ENCODE data around the gene CHCHD6. TPM values are rescaled to one million over a fixed set of nuclear protein-coding genes. Genes with fewer than 3 reads are reported as not detected.

Gene CHCHD6
- total RNA-seq, 1 donor from 2014 or later = 30.2 TPM

- Mint-ChIP-seq H3K36me3 (ENCODE audit: insufficient read depth) (no peaks in the 10 kb centered on the region), H3K9me3 (ENCODE audit: low read depth) (no peaks in the 10 kb centered on the region), H3K4me3 (ENCODE audit: low read depth) (no peak overlapping the region), H3K4me1 (ENCODE audit: low read depth) (peaks cover 47% of the 10 kb centered on the region), H3K27ac (no peak overlapping the region), H3K27me3 (peaks cover 3% of the 10 kb centered on the region)
- no peak for TF ChIP-seq CTCF (IDR thresholded peaks at IDR 0.05; ENCODE audit: unreplicated experiment)
- DNase-seq (ENCODE audit: low spot score, unreplicated experiment) = no peak
Measured at GRCh38 chr3:126936853-126937425, 232.9 kb downstream of the CHCHD6 start.

- Mint-ChIP-seq H3K27ac (no peak overlapping the region), H3K9me3 (ENCODE audit: low read depth) (no peaks in the 10 kb centered on the region), H3K27me3 (peaks cover 3% of the 10 kb centered on the region), H3K4me3 (ENCODE audit: low read depth) (no peak overlapping the region), H3K4me1 (ENCODE audit: low read depth) (peaks cover 41% of the 10 kb centered on the region), H3K36me3 (ENCODE audit: insufficient read depth) (no peaks in the 10 kb centered on the region)
- no peak for DNase-seq (ENCODE audit: low spot score, unreplicated experiment)
- no peak for TF ChIP-seq CTCF (IDR thresholded peaks at IDR 0.05; ENCODE audit: unreplicated experiment)
Measured at GRCh38 chr3:126937533-126937932, 233.5 kb downstream of the CHCHD6 start.

GRCh38 chr3:126937973-126938372 is 233.9 kb downstream of the CHCHD6 start:
- H3K27me3 Mint-ChIP-seq = peaks cover 3% of the 10 kb centered on the region
- no peak overlapping the region for H3K27ac Mint-ChIP-seq
- no peak overlapping the region for H3K4me3 Mint-ChIP-seq (ENCODE audit: low read depth)
- no peak for DNase-seq (ENCODE audit: low spot score, unreplicated experiment)
- peaks cover 38% of the 10 kb centered on the region for H3K4me1 Mint-ChIP-seq (ENCODE audit: low read depth)
- no peaks in the 10 kb centered on the region for H3K9me3 Mint-ChIP-seq (ENCODE audit: low read depth)
- TF ChIP-seq CTCF (IDR thresholded peaks at IDR 0.05; ENCODE audit: unreplicated experiment) = no peak
- no peaks in the 10 kb centered on the region for H3K36me3 Mint-ChIP-seq (ENCODE audit: insufficient read depth)

GRCh38 chr3:126938520-126939337 is 234.7 kb downstream of the CHCHD6 start:
- Mint-ChIP-seq H3K4me3 (ENCODE audit: low read depth) (no peak overlapping the region), H3K4me1 (ENCODE audit: low read depth) (peaks cover 36% of the 10 kb centered on the region), H3K36me3 (ENCODE audit: insufficient read depth) (no peaks in the 10 kb centered on the region), H3K27me3 (peaks cover 3% of the 10 kb centered on the region), H3K9me3 (ENCODE audit: low read depth) (no peaks in the 10 kb centered on the region), H3K27ac (peak overlapping the region; percentile 13)
- no peak for DNase-seq (ENCODE audit: low spot score, unreplicated experiment)
- TF ChIP-seq CTCF (IDR thresholded peaks at IDR 0.05; ENCODE audit: unreplicated experiment) = no peak

GRCh38 chr3:126939338-126939718 is 235.3 kb downstream of the CHCHD6 start:
- TF ChIP-seq CTCF (IDR thresholded peaks at IDR 0.05; ENCODE audit: unreplicated experiment) = peak; percentile 34
- Mint-ChIP-seq H3K36me3 (ENCODE audit: insufficient read depth) (no peaks in the 10 kb centered on the region), H3K9me3 (ENCODE audit: low read depth) (no peaks in the 10 kb centered on the region), H3K4me3 (ENCODE audit: low read depth) (no peak overlapping the region), H3K27ac (peak overlapping the region; percentile 13), H3K27me3 (peaks cover 3% of the 10 kb centered on the region), H3K4me1 (ENCODE audit: low read depth) (peaks cover 31% of the 10 kb centered on the region)
- DNase-seq (ENCODE audit: low spot score, unreplicated experiment) = no peak
